GM12875 (cell line): ENCODE results near the gene TENM3.
A peak's percentile ranks its signal among the peaks of the same experiment; 100 is the strongest.

Experiments
- H3K4me3 ChIP-seq: one replicate; pipeline ENCODE4 v1.5.1; 2011; ENCODE audit warnings: low read depth, low read length, control low read depth
- CTCF ChIP-seq: IDR thresholded peaks from 2 replicates; pipeline ENCODE4 v1.5.1; 2011; ENCODE audit warnings: low read depth, mild to moderate bottlenecking, control low read depth, inconsistent platforms, low read length, moderate library complexity, borderline replicate concordance; ENCODE audit not compliant: insufficient read depth

TENM3 gene

GRCh38 chr4:182802621-182803020, 559.4 kb downstream of the TENM3 start:
- H3K4me3 ChIP-seq: no peak overlapping the region
- no peak for TF ChIP-seq CTCF

GRCh38 chr4:182803235-182803634, 560.0 kb downstream of the TENM3 start:
- no peak overlapping the region for H3K4me3 ChIP-seq
- no peak for TF ChIP-seq CTCF

- no peak for TF ChIP-seq CTCF
- H3K4me3 ChIP-seq: no peak overlapping the region
Observed at GRCh38 chr4:182804131-182804530, 560.9 kb downstream of the TENM3 start.

GRCh38 chr4:182805321-182805720, 562.1 kb downstream of the TENM3 start:
- H3K4me3 ChIP-seq: no peak overlapping the region
- TF ChIP-seq CTCF: no peak

GRCh38 chr4:182805750-182806149, 562.5 kb downstream of the TENM3 start:
- no peak overlapping the region for H3K4me3 ChIP-seq
- no peak for TF ChIP-seq CTCF

GRCh38 chr4:182806259-182807252, 563.4 kb downstream of the TENM3 start:
- peak; percentile 85 for TF ChIP-seq CTCF
- peak overlapping the region; percentile 21 for H3K4me3 ChIP-seq

GRCh38 chr4:182807346-182807745, 564.1 kb downstream of the TENM3 start:
- no peak overlapping the region for H3K4me3 ChIP-seq
- no peak for TF ChIP-seq CTCF
